ENCODE measurements around the gene PI4KA.

PI4KA gene

DNA sequence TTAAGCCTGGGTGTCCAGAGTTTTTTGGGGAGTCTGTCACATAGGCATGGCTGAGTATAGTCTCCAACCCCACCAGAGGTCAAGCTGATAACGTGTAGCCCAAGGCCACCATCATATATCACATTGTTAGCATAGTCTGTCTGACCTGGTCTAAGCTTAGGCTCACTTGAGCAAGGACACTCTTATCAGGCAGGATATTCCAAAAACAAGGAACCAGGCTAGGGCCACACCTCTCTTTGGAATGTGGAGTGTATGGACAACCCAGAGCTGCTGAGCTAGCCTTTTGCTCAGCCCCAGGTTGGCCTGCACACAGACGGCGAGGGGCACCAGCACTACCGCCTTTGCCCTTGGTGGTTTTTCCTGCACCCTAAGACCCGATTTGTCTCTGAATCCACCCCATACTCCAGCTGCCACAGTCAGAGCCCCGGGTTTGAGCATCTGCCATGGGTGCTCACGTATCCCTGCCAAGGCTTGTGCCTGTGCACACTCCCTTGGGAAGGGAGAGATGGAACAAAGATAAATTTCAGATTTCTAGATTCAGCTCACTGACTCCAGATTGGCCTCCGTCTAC lies 7.3 kb upstream of the PI4KA start:
- Histone ChIP-seq H3F3A (ENCODE audit: control insufficient read depth, insufficient read depth) (no peaks in the 10 kb centered on the region), H3K9me3 (ENCODE audit: control insufficient read depth, insufficient read depth, low read length) (no peaks in the 10 kb centered on the region), H3K4me2 (ENCODE audit: low read length) (no peak overlapping the region), H3K4me1 (ENCODE audit: control insufficient read depth, low read length) (no peaks in the 10 kb centered on the region), H4K20me1 (ENCODE audit: control insufficient read depth, insufficient read depth, low read depth, low read length) (no peaks in the 10 kb centered on the region), H3K36me3 (ENCODE audit: control insufficient read depth, low read length) (peaks cover 11% of the 10 kb centered on the region), H3K27ac (ENCODE audit: low read depth, low read length) (no peak overlapping the region), H3K4me3 (ENCODE audit: low read length) (no peak overlapping the region), H3K27me3 (ENCODE audit: control insufficient read depth, low read length) (no peaks in the 10 kb centered on the region), H3K79me2 (ENCODE audit: control insufficient read depth, low read length) (no peaks in the 10 kb centered on the region; the same call in 1 of the 2 replicates), H3K9me2 (replicated peaks; ENCODE audit: control insufficient read depth, low read length) (no peaks in the 10 kb centered on the region)
- TF ChIP-seq EZH2phosphoT487 (IDR thresholded peaks at IDR 0.05; ENCODE audit: borderline replicate concordance, low read length) (no peak), CTCF (IDR thresholded peaks at IDR 0.05; ENCODE audit: low read depth, low read length, poor library complexity, severe bottlenecking) (no peak)

DNA sequence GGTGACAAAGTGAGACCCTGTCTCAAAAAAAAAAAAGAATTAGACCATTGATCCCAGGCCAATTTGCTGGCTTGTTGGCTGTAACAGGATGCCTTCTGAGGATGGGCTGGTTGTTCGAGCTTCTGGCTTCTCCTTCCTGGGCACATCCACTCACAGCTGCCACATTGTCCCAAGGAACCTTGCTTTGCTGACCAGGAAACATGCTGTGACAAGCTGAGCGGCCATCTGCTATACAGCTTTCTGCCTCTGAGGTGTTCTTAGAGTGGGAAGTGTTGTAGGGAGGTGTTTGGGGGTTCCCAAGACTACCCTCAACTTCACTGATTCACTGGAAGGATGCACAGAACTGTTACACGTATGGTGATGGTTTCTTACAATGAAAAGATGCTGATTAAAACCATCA lies 6.7 kb upstream of the PI4KA start:
- Histone ChIP-seq H3K27ac (ENCODE audit: low read depth, low read length) (no peak overlapping the region), H3K9me2 (replicated peaks; ENCODE audit: control insufficient read depth, low read length) (no peaks in the 10 kb centered on the region), H3K4me3 (ENCODE audit: low read length) (no peak overlapping the region), H3K9me3 (ENCODE audit: control insufficient read depth, insufficient read depth, low read length) (no peaks in the 10 kb centered on the region), H4K20me1 (ENCODE audit: control insufficient read depth, insufficient read depth, low read depth, low read length) (no peaks in the 10 kb centered on the region), H3K4me2 (ENCODE audit: low read length) (no peak overlapping the region), H3K4me1 (ENCODE audit: control insufficient read depth, low read length) (no peaks in the 10 kb centered on the region), H3K36me3 (ENCODE audit: control insufficient read depth, low read length) (peaks cover 5% of the 10 kb centered on the region), H3F3A (ENCODE audit: control insufficient read depth, insufficient read depth) (no peaks in the 10 kb centered on the region), H3K79me2 (ENCODE audit: control insufficient read depth, low read length) (peaks cover 2% of the 10 kb centered on the region), H3K27me3 (ENCODE audit: control insufficient read depth, low read length) (no peaks in the 10 kb centered on the region)
- TF ChIP-seq CTCF (IDR thresholded peaks at IDR 0.05; ENCODE audit: low read depth, low read length, poor library complexity, severe bottlenecking) = no peak
- TF ChIP-seq EZH2phosphoT487 (IDR thresholded peaks at IDR 0.05; ENCODE audit: borderline replicate concordance, low read length) = no peak

DNA sequence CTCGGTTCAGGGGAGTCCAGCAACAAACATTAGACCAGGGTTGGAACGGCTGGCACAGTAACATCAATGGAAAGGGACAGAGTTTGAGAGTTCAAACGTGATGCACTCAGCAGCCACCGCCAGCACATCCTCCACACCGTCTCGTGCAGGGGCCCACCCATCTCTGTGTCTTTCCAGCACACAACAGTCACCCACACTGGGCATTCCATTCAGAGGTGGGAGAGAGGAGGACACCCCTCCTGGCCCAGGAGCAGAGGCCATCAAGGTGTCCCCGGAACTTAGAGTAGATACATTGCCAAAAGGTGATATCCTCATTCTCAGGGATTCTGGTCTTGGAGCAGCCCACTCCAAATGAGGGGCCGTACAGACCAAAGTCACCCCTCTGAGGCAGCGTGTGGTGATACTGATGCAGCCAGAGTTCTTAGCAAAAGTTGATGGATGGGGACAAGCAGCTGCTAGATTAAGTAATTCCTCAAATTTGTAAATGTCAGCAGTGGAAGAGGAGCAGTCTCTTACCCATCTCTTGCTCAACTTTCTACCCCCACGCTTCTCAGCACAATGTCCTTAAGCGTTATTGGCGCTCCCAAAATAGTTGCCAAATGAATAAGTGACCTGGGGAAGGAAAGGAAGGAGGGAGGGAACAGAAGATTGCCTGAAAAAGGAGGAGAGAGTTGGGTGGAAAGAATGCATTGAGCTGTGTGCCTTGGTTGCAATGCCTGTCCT lies 5.7 kb upstream of the PI4KA start:
- H3F3A ChIP-seq (ENCODE audit: control insufficient read depth, insufficient read depth) = no peaks in the 10 kb centered on the region
- H3K9me3 ChIP-seq (ENCODE audit: control insufficient read depth, insufficient read depth, low read length) = no peaks in the 10 kb centered on the region
- no peaks in the 10 kb centered on the region for H3K27me3 ChIP-seq (ENCODE audit: control insufficient read depth, low read length)
- H3K36me3 ChIP-seq (ENCODE audit: control insufficient read depth, low read length) = peaks cover 2% of the 10 kb centered on the region; the same call in 1 of the 2 replicates
- peaks cover 6% of the 10 kb centered on the region for H3K4me1 ChIP-seq (ENCODE audit: control insufficient read depth, low read length)
- H4K20me1 ChIP-seq (ENCODE audit: control insufficient read depth, insufficient read depth, low read depth, low read length) = no peaks in the 10 kb centered on the region
- no peak overlapping the region for H3K4me3 ChIP-seq (ENCODE audit: low read length)
- no peak overlapping the region for H3K27ac ChIP-seq (ENCODE audit: low read depth, low read length)
- H3K4me2 ChIP-seq (ENCODE audit: low read length) = no peak overlapping the region
- TF ChIP-seq CTCF (IDR thresholded peaks at IDR 0.05; ENCODE audit: low read depth, low read length, poor library complexity, severe bottlenecking) = no peak
- TF ChIP-seq EZH2phosphoT487 (IDR thresholded peaks at IDR 0.05; ENCODE audit: borderline replicate concordance, low read length) = no peak
- H3K9me2 ChIP-seq (replicated peaks; ENCODE audit: control insufficient read depth, low read length) = no peaks in the 10 kb centered on the region
- peaks cover 10% of the 10 kb centered on the region for H3K79me2 ChIP-seq (ENCODE audit: control insufficient read depth, low read length)
